Measurements from ENCODE around the gene MRPL32.

DNA sequence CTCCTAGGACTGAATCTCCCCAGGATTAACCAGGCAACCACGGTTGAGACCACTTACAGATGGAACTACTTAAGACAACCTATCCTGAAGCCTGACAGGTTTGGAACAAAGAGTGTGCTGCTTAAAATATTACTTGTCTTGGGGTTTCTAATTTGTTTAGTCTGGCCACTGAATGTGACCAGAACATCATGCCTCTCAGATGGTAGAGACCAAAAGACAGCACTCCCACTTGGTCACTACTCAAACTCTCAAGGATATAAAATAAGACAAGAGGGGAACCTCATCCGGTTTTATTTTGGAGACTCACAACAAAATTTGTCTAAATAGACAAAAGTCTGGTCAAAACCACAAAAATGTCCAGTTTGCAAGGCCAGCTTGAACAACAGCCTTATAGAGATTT, 15.3 kb downstream of the MRPL32 start:
- TF ChIP-seq, protein P1, sequence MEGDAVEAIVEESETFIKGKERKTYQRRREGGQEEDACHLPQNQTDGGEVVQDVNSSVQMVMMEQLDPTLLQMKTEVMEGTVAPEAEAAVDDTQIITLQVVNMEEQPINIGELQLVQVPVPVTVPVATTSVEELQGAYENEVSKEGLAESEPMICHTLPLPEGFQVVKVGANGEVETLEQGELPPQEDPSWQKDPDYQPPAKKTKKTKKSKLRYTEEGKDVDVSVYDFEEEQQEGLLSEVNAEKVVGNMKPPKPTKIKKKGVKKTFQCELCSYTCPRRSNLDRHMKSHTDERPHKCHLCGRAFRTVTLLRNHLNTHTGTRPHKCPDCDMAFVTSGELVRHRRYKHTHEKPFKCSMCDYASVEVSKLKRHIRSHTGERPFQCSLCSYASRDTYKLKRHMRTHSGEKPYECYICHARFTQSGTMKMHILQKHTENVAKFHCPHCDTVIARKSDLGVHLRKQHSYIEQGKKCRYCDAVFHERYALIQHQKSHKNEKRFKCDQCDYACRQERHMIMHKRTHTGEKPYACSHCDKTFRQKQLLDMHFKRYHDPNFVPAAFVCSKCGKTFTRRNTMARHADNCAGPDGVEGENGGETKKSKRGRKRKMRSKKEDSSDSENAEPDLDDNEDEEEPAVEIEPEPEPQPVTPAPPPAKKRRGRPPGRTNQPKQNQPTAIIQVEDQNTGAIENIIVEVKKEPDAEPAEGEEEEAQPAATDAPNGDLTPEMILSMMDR (conservative IDR thresholded peaks at IDR 0.05; ENCODE audit: low read length), result no peak
- TF ChIP-seq EZH2phosphoT487 (IDR thresholded peaks at IDR 0.05; ENCODE audit: borderline replicate concordance, low read depth, low read length), result no peak
